Kidney (tissue), 14 donors: Measurements from ENCODE around the gene SPATA24. TPM values are rescaled to one million over a fixed set of nuclear protein-coding genes. Genes with fewer than 3 reads are reported as not detected.
A peak's percentile ranks its signal among the peaks of the same experiment; 100 is the strongest.

ENCODE experiments used
- DNase-seq, 5 donors: peaks; one replicate each; pipeline ENCODE4 v3.0.0-alpha.2; 2013 to 2020
- FAIRE-seq: peaks from 2 replicates; lab custom pipeline; 2012; peaks lifted over from hg19 to GRCh38; lab: Jason Lieb, UNC
- H3K27ac ChIP-seq, 2 donors: one replicate each; pipeline ENCODE4 v1.7.0; 2013; ENCODE audit warnings: low read depth in 2 of 2, low read length in 2 of 2, inconsistent platforms in 1 of 2
- H3K27me3 ChIP-seq: one replicate; pipeline ENCODE4 v1.7.1; 2013; ENCODE audit warnings: low read length, inconsistent platforms; ENCODE audit not compliant: control insufficient read depth, insufficient read depth
- H3K36me3 ChIP-seq, 3 donors: one replicate each; pipeline versions ENCODE4 v1.7.0 to v1.7.1; 2013; ENCODE audit warnings: low read length in 3 of 3, control low read depth in 1 of 3, inconsistent platforms in 1 of 3; ENCODE audit not compliant: insufficient read depth in 3 of 3, control insufficient read depth in 2 of 3
- H3K4me1 ChIP-seq, 3 donors: one replicate each; pipeline versions ENCODE4 v1.7.0 to v1.7.1; 2013; ENCODE audit warnings: low read length in 3 of 3, inconsistent platforms in 1 of 3, low read depth in 1 of 3; ENCODE audit not compliant: control insufficient read depth in 2 of 3, insufficient read depth in 2 of 3
- H3K4me3 ChIP-seq, 3 donors: one replicate each; pipeline versions ENCODE4 v1.7.0 to v1.8.1; 2013; ENCODE audit warnings: low read length in 3 of 3, control low read depth in 1 of 3, inconsistent platforms in 1 of 3
- H3K9ac ChIP-seq, 3 donors: one replicate each; pipeline versions ENCODE4 v1.7.0 to v1.7.1; 2013; ENCODE audit warnings: low read length in 3 of 3, control low read depth in 1 of 3, inconsistent platforms in 1 of 3
- H3K9me3 ChIP-seq, 3 donors: one replicate each; pipeline versions ENCODE4 v1.7.0 to v1.7.1; 2013; ENCODE audit warnings: low read length in 3 of 3, control low read depth in 1 of 3, inconsistent platforms in 1 of 3; ENCODE audit not compliant: control insufficient read depth in 2 of 3, insufficient read depth in 1 of 3
- CTCF ChIP-seq: IDR thresholded peaks from 3 replicates; pipeline ENCODE4 v1.5.1; 2012; ENCODE audit warnings: mild to moderate bottlenecking, moderate library complexity, borderline replicate concordance; ENCODE audit not compliant: insufficient read depth; ENCODE audit errors: extremely low read depth
- intact Hi-C: fragments of 100-400 bp; cut with DNase I; formaldehyde crosslinking; loops from one replicate; pipeline ENCODE4 v1.11.1; 2022
- polyA plus RNA-seq: library from polyadenylated mRNA; stranded (reverse); fragments of 350-450 nt; fragmentation: Illumina TruSeq; extraction: RNeasy Lipid Tissue Mini Kit (QIAGEN cat#74804); gene quantifications from one replicate; pipeline ENCODE4 v1.2.3, GENCODE V29; 2014; ENCODE audit warnings: low read depth, low replicate concordance; ENCODE audit not compliant: insufficient read depth
- total RNA-seq: library from RNA; stranded (reverse); fragmentation: NEBNext Ultra II Directional; extraction: Animal tissue kit (Norgen Biotek cat#: 25700); gene quantifications from one replicate; pipeline ENCODE4 v1.2.1, GENCODE V29; 2021
- donor health status: control.
- donor health status: control.
- donor health status: control.
- donor health status: control.
- donor health status: control.
- donor health status: DM: yes; HTN: yes; CAD: no.
- donor health status: Normal renal cell carcinoma (clear cell type).

Gene SPATA24
- total and polyA plus RNA-seq, 2 donors from 2014 or later: 6.8 to 21.6 TPM

GRCh38 chr5:139431706-139432105 is 27.8 kb upstream of the SPATA24 start:
- intact Hi-C loops: no loop called here
- Histone ChIP-seq H3K9me3 (no peaks in the 10 kb centered on the region), H3K4me1 (no peaks in the 10 kb centered on the region), H3K4me3 (no peak overlapping the region), H3K36me3 (no peaks in the 10 kb centered on the region), H3K9ac (no peak overlapping the region), H3K27ac (no peak overlapping the region), H3K27me3 (no peaks in the 10 kb centered on the region)
- FAIRE-seq (no peak), DNase-seq (no peak)
- TF ChIP-seq CTCF: no peak

- Histone ChIP-seq H3K9ac (no peak overlapping the region), H3K27me3 (no peaks in the 10 kb centered on the region), H3K4me3 (no peak overlapping the region), H3K27ac (no peak overlapping the region), H3K4me1 (no peaks in the 10 kb centered on the region), H3K36me3 (no peaks in the 10 kb centered on the region), H3K9me3 (no peaks in the 10 kb centered on the region)
- intact Hi-C loops: no loop called here
- FAIRE-seq (no peak), DNase-seq (no peak)
- TF ChIP-seq CTCF: no peak
Observed at GRCh38 chr5:139430015-139430414, 26.1 kb upstream of the SPATA24 start.

GRCh38 chr5:139426203-139426885 is 22.5 kb upstream of the SPATA24 start:
- no peak overlapping the region for H3K9ac ChIP-seq

More at GRCh38 chr5:139426203-139426885, 22.5 kb upstream of the SPATA24 start:
- Histone ChIP-seq H3K4me3 (no peak overlapping the region), H3K9me3 (no peaks in the 10 kb centered on the region), H3K27ac (no peak overlapping the region), H3K27me3 (no peaks in the 10 kb centered on the region), H3K36me3 (peaks cover 0 to 8% (median 3%) of the 10 kb centered on the region in 3 donors), H3K4me1 (no peaks in the 10 kb centered on the region)
- FAIRE-seq (no peak), DNase-seq (peak in 1 of 5 donors; percentile 31)
- intact Hi-C loops: loop anchor here (5.0 kb wide), 1 partner anchor 86 kb away; no protein-coding TSS in a partner anchor
- no peak for TF ChIP-seq CTCF
